HG02678 (cell line): Measurements from ENCODE around the gene MYO5A.
A peak's percentile ranks its signal among the peaks of the same experiment; 100 is the strongest.
"Not testable (repeated sequence)": the region's sequence is repeated elsewhere in the genome, so short reads cannot be mapped to it uniquely, and the experiment has no call there.

Experiments used
- ATAC-seq: cut with Tn5 transposase; IDR thresholded peaks from one replicate; pipeline ENCODE4 v1.9.1; 2021; ENCODE audit warnings: mild to moderate bottlenecking, moderate library complexity; ENCODE audit not compliant: unreplicated experiment

MYO5A gene

GRCh38 chr15:52424856-52425431 lies 103.7 kb downstream of the MYO5A start:
- ATAC-seq, result no peak

- no peak for ATAC-seq
These were observed 104.8 kb downstream of the MYO5A start for GRCh38 chr15:52423852-52424251.

GRCh38 chr15:52422001-52422400 lies 106.7 kb downstream of the MYO5A start:
- no peak for ATAC-seq

- no peak for ATAC-seq
These were observed 107.7 kb downstream of the MYO5A start for GRCh38 chr15:52421029-52421428.

GRCh38 chr15:52419494-52419893 lies 109.2 kb downstream of the MYO5A start:
- no peak for ATAC-seq

GRCh38 chr15:52417957-52418356 lies 110.7 kb downstream of the MYO5A start:
- no peak for ATAC-seq

GRCh38 chr15:52417521-52417920 lies 111.2 kb downstream of the MYO5A start:
- ATAC-seq, result no peak

GRCh38 chr15:52416566-52416965 lies 112.1 kb downstream of the MYO5A start:
- ATAC-seq, result not testable (repeated sequence)

- ATAC-seq, result no peak
These were observed 113.1 kb downstream of the MYO5A start for GRCh38 chr15:52415628-52416027.

GRCh38 chr15:52414936-52415335 lies 113.7 kb downstream of the MYO5A start:
- ATAC-seq, result no peak

- ATAC-seq, result no peak
These were observed 119.9 kb downstream of the MYO5A start for GRCh38 chr15:52408823-52409222.

GRCh38 chr15:52407374-52407773 lies 121.3 kb downstream of the MYO5A start:
- no peak for ATAC-seq

- no peak for ATAC-seq
These were observed 122.1 kb downstream of the MYO5A start for GRCh38 chr15:52406601-52407000.

GRCh38 chr15:52405856-52406255 lies 122.8 kb downstream of the MYO5A start:
- ATAC-seq, result no peak

- no peak for ATAC-seq
These were observed 131.6 kb downstream of the MYO5A start for GRCh38 chr15:52397118-52397517.

GRCh38 chr15:52394118-52394517 lies 134.6 kb downstream of the MYO5A start:
- ATAC-seq, result no peak

GRCh38 chr15:52392008-52392687 lies 136.5 kb downstream of the MYO5A start:
- ATAC-seq, result no peak

- ATAC-seq, result no peak
These were observed 137.6 kb downstream of the MYO5A start for GRCh38 chr15:52391069-52391468.

GRCh38 chr15:52385670-52386069 lies 143.0 kb downstream of the MYO5A start:
- ATAC-seq, result no peak

GRCh38 chr15:52383100-52383588 lies 145.5 kb downstream of the MYO5A start:
- peak; percentile 37 for ATAC-seq

- peak; percentile 17 for ATAC-seq
These were observed 146.0 kb downstream of the MYO5A start for GRCh38 chr15:52382647-52383046.

- ATAC-seq, result peak; percentile 66
These were observed 149.1 kb downstream of the MYO5A start for GRCh38 chr15:52379395-52380106.
